HepG2 (cell line): ENCODE data around the gene GBGT1. TPM values are rescaled to one million over a fixed set of nuclear protein-coding genes. Genes with fewer than 3 reads are reported as not detected.

Experiments
- MTA1 ChIP-seq: sonication (generic); formaldehyde crosslinking; IDR thresholded peaks from 2 replicates; pipeline ENCODE4 v1.4.0; 2020; ENCODE audit warnings: missing genetic modification reagents, mild to moderate bottlenecking, borderline replicate concordance
- MXD3 ChIP-seq: IDR thresholded peaks from 2 replicates; pipeline ENCODE4 v1.6.1; 2016; ENCODE audit warnings: mild to moderate bottlenecking, missing biosample characterization, missing genetic modification reagents
- NONO ChIP-seq, 2 experiments: fragments of 450-650 bp in 1 of 2; sonication (generic) in 1 of 2; formaldehyde crosslinking in 1 of 2; IDR thresholded peaks in 1 of 2; conservative IDR thresholded peaks in 1 of 2; 2 replicates each; pipeline versions ENCODE4 v1.6.1 to v1.8.0; 2017 to 2022; ENCODE audit warnings: mild to moderate bottlenecking in 1 of 2, missing genetic modification reagents in 1 of 2, moderate library complexity in 1 of 2
- RBM39 ChIP-seq: fragments of 200-400 bp; formaldehyde crosslinking; IDR thresholded peaks from one replicate; pipeline ENCODE4 v1.6.1; 2018; ENCODE audit warnings: antibody characterized with exemption, mild to moderate bottlenecking, low read depth, low read length; ENCODE audit not compliant: poor library complexity, severe bottlenecking
- SALL2 ChIP-seq: sonication (generic); formaldehyde crosslinking; IDR thresholded peaks from 2 replicates; pipeline ENCODE4 v1.8.1; 2023; ENCODE audit warnings: mild to moderate bottlenecking, missing genetic modification reagents, inconsistent platforms
- TCF12 ChIP-seq, 2 experiments: fragments of 450-650 bp in 1 of 2; sonication (generic) in 1 of 2; formaldehyde crosslinking in 1 of 2; IDR thresholded peaks; 2 replicates each; pipeline versions ENCODE4 v1.6.1 to v1.8.0; 2017 to 2022; ENCODE audit warnings: antibody characterized with exemption in 1 of 2, mild to moderate bottlenecking in 1 of 2, missing genetic modification reagents in 1 of 2, moderate library complexity in 1 of 2
- ZNF446 ChIP-seq: sonication (generic); formaldehyde crosslinking; IDR thresholded peaks from 2 replicates; pipeline ENCODE4 v1.5.0; 2020; ENCODE audit warnings: mild to moderate bottlenecking, missing genetic modification reagents
- ZNF543 ChIP-seq: sonication (generic); formaldehyde crosslinking; IDR thresholded peaks from 2 replicates; pipeline ENCODE4 v1.4.0; 2020; ENCODE audit warnings: mild to moderate bottlenecking, missing genetic modification reagents
- polyA plus RNA-seq, 8 experiments: library from polyadenylated mRNA; depleted of rRNA in 3 of 8; stranded (reverse) in 7 of 8; unstranded in 1 of 8; fragments of >200 nt; fragmentation: Illumina TruSeq in 4 of 8; extraction: Trizol in 4 of 8; gene quantifications; 2 replicates each; pipeline versions ENCODE4 v1.2.1 to v1.2.3, GENCODE V29; 2011 to 2016; ENCODE audit warnings: low read depth in 4 of 8, missing spikeins in 1 of 8, mixed read lengths in 1 of 8; ENCODE audit not compliant: insufficient read depth in 1 of 8
- total RNA-seq, 5 experiments: library from RNA; depleted of rRNA; stranded (reverse); fragments of >200 nt; fragmentation: Illumina TruSeq; extraction: Trizol; gene quantifications; 2 replicates each; pipeline ENCODE4 v1.2.3, GENCODE V29; 2016; ENCODE audit warnings: low read depth in 1 of 5
- TF ChIP-seq, protein P1 (sequence below): sonication (generic); formaldehyde crosslinking; IDR thresholded peaks from one replicate; pipeline ENCODE4 v1.5.1; 2020; ENCODE audit warnings: mild to moderate bottlenecking, missing genetic modification reagents; ENCODE audit errors: not compliant biosample characterization

GBGT1 gene
- total and polyA plus RNA-seq, 2 of the 13 experiments (the other 11 are each of a cell fraction or from before 2014, with no cell fraction given): not detected

DNA sequence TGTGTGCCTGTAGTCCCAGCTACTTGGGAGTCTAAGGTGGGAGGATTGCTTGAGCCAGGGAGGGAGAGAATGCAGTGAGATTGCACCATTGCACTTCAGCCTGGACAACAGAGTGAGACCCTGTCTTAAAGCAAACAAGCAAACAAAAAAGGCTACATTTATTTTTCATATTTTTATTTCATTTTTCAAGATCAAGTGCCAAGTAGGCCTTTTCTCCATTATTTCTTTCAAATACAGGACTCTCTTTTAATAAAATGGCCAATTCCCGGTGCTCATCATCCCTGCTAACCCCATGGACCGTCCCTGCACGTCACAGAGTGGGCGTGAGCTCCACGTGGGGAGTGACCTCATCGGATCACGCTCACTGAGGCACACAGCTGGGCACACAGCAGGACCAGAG, 9.3 kb upstream of the GBGT1 start (continued):
- TF ChIP-seq, protein P1, sequence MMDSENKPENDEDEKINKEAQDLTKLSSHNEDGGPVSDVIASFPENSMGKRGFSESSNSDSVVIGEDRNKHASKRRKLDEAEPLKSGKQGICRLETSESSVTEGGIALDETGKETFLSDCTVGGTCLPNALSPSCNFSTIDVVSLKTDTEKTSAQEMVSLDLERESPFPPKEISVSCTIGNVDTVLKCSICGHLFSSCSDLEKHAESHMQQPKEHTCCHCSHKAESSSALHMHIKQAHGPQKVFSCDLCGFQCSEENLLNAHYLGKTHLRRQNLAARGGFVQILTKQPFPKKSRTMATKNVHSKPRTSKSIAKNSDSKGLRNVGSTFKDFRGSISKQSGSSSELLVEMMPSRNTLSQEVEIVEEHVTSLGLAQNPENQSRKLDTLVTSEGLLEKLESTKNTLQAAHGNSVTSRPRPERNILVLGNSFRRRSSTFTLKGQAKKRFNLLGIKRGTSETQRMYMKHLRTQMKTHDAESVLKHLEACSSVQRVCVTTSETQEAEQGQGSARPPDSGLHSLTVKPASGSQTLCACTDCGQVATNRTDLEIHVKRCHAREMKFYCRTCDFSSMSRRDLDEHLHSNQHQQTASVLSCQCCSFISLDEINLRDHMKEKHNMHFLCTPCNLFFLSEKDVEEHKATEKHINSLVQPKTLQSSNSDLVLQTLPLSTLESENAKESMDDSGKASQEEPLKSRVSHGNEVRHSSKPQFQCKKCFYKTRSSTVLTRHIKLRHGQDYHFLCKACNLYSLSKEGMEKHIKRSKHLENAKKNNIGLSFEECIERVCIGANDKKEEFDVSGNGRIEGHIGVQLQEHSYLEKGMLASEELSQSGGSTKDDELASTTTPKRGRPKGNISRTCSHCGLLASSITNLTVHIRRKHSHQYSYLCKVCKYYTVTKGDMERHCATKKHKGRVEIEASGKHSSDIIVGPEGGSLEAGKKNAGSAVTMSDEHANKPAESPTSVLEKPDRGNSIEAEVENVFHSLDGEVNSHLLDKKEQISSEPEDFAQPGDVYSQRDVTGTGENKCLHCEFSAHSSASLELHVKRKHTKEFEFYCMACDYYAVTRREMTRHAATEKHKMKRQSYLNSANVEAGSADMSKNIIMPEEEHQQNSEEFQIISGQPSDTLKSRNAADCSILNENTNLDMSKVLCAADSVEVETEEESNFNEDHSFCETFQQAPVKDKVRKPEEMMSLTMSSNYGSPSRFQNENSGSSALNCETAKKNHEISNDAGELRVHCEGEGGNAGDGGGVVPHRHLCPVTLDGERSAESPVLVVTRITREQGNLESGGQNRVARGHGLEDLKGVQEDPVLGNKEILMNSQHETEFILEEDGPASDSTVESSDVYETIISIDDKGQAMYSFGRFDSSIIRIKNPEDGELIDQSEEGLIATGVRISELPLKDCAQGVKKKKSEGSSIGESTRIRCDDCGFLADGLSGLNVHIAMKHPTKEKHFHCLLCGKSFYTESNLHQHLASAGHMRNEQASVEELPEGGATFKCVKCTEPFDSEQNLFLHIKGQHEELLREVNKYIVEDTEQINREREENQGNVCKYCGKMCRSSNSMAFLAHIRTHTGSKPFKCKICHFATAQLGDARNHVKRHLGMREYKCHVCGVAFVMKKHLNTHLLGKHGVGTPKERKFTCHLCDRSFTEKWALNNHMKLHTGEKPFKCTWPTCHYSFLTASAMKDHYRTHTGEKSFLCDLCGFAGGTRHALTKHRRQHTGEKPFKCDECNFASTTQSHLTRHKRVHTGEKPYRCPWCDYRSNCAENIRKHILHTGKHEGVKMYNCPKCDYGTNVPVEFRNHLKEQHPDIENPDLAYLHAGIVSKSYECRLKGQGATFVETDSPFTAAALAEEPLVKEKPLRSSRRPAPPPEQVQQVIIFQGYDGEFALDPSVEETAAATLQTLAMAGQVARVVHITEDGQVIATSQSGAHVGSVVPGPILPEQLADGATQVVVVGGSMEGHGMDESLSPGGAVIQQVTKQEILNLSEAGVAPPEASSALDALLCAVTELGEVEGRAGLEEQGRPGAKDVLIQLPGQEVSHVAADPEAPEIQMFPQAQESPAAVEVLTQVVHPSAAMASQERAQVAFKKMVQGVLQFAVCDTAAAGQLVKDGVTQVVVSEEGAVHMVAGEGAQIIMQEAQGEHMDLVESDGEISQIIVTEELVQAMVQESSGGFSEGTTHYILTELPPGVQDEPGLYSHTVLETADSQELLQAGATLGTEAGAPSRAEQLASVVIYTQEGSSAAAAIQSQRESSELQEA (CRISPR knock-in tag): no peak
- TF ChIP-seq ZNF543 (no peak), ZNF446 (no peak), MXD3 (CRISPR knock-in tag) (no peak), MTA1 (CRISPR knock-in tag) (no peak), TCF12 (IDR thresholded peaks at IDR 0.05) (no peak), TCF12 (CRISPR knock-in tag; IDR thresholded peaks at IDR 0.05) (no peak), NONO (IDR thresholded peaks at IDR 0.05) (no peak), NONO (CRISPR knock-in tag; conservative IDR thresholded peaks at IDR 0.05) (no peak), RBM39 (no peak), SALL2 (no peak)
